M059J (cell line): ENCODE results near the gene EPB41. TPM values are rescaled to one million over a fixed set of nuclear protein-coding genes. Genes with fewer than 3 reads are reported as not detected.

Experiments used
- total RNA-seq: library from RNA; depleted of rRNA; stranded (reverse); fragments of >200 nt; shearing (Covaris generic); gene quantifications from 2 replicates; pipeline ENCODE4 v1.2.3, GENCODE V29; 2014; rRNA removed

EPB41 gene
- total RNA-seq, 1 experiment from 2014 or later = 23.2 TPM

Other genes starting within 250 kb of the EPB41 start
- gene GMEB1, start 245.8 kb upstream of the EPB41 start, total RNA-seq = 4.2 and 8.1 TPM in 2 replicates
- gene YTHDF2, start 177.6 kb upstream of the EPB41 start, total RNA-seq = 62.3 and 64.0 TPM in 2 replicates
- gene OPRD1, start 102.4 kb upstream of the EPB41 start, total RNA-seq = not detected in 2 replicates
- 3.5 and 4.6 TPM in 2 replicates for gene TMEM200B, start 209.3 kb downstream of the EPB41 start, total RNA-seq